CD14-positive monocyte (primary cell): ENCODE measurements around the gene GNLY. TPM values are rescaled to one million over a fixed set of nuclear protein-coding genes. Genes with fewer than 3 reads are reported as not detected.
A peak's percentile ranks its signal among the peaks of the same experiment; 100 is the strongest.

Source experiments
- DNase-seq, 3 donors: peaks; one replicate each; pipeline ENCODE4 v3.0.0-alpha.2; 2011 to 2022
- H2AFZ ChIP-seq: 2 replicates; pipeline ENCODE4 v1.6.0; 2012; ENCODE audit warnings: mild to moderate bottlenecking, low read depth, low read length, inconsistent platforms; ENCODE audit not compliant: insufficient read depth, poor library complexity, severe bottlenecking
- H3K27ac ChIP-seq, 2 donors: 1 replicate in 1 of 2; 2 replicates in 1 of 2; pipeline ENCODE4 v1.5.1; 2012 to 2013; ENCODE audit warnings: low read length in 2 of 2, control low read depth in 1 of 2, inconsistent platforms in 1 of 2, low read depth in 1 of 2, mild to moderate bottlenecking in 1 of 2
- H3K27me3 ChIP-seq, 2 donors: one replicate each; pipeline versions ENCODE4 v1.6.0 to v1.6.1; 2011 to 2013; ENCODE audit warnings: low read length in 2 of 2; ENCODE audit not compliant: control insufficient read depth in 2 of 2, insufficient read depth in 2 of 2
- H3K36me3 ChIP-seq, 2 donors: replicated peaks in 1 of 2; 1 replicate in 1 of 2; 2 replicates in 1 of 2; pipeline versions ENCODE4 v1.5.1 to v1.6.1; 2012 to 2013; ENCODE audit warnings: low read length in 2 of 2, control low read depth in 1 of 2, inconsistent platforms in 1 of 2, mild to moderate bottlenecking in 1 of 2; ENCODE audit not compliant: insufficient read depth in 2 of 2, control insufficient read depth in 1 of 2
- H3K4me1 ChIP-seq, 2 donors: 1 replicate in 1 of 2; 2 replicates in 1 of 2; pipeline versions ENCODE4 v1.5.1 to v1.6.1; 2012 to 2013; ENCODE audit warnings: low read length in 2 of 2, control low read depth in 1 of 2, inconsistent platforms in 1 of 2, mild to moderate bottlenecking in 1 of 2, moderate library complexity in 1 of 2; ENCODE audit not compliant: insufficient read depth in 2 of 2, control insufficient read depth in 1 of 2
- H3K4me2 ChIP-seq: replicated peaks from 2 replicates; pipeline ENCODE3; 2012; ENCODE audit warnings: low read length, moderate library complexity, mild to moderate bottlenecking; ENCODE audit not compliant: poor library complexity, severe bottlenecking; ENCODE audit errors: extremely low read depth
- H3K4me3 ChIP-seq, 3 experiments: fragments of 200-600 bp in 1 of 3; sonication (generic) in 1 of 3; replicated peaks in 1 of 3; 1 replicate in 2 of 3; 2 replicates in 1 of 3; pipeline ENCODE4 v1.5.1; 2011 to 2013; ENCODE audit warnings: low read length in 3 of 3, mild to moderate bottlenecking in 3 of 3, control low read depth in 2 of 3, low read depth in 2 of 3, inconsistent platforms in 1 of 3, moderate library complexity in 1 of 3
- H3K79me2 ChIP-seq: 2 replicates; pipeline ENCODE4 v1.6.0; 2012; ENCODE audit warnings: mild to moderate bottlenecking, control low read depth, inconsistent platforms, low read length, moderate library complexity; ENCODE audit not compliant: insufficient read depth
- H3K9ac ChIP-seq: 2 replicates; pipeline ENCODE4 v1.6.0; 2017; ENCODE audit warnings: low read length, mild to moderate bottlenecking; ENCODE audit not compliant: insufficient read depth, poor library complexity, severe bottlenecking
- H3K9me3 ChIP-seq, 2 donors: replicated peaks in 1 of 2; 1 replicate in 1 of 2; 2 replicates in 1 of 2; pipeline versions ENCODE4 v1.5.1 to v1.6.1; 2012 to 2013; ENCODE audit warnings: low read length in 2 of 2, control low read depth in 1 of 2; ENCODE audit not compliant: control insufficient read depth in 1 of 2, insufficient read depth in 1 of 2
- H4K20me1 ChIP-seq: 2 replicates; pipeline ENCODE4 v1.6.0; 2012; ENCODE audit warnings: mild to moderate bottlenecking, low read length, control low read depth, moderate library complexity; ENCODE audit not compliant: insufficient read depth
- H3K27ac Mint-ChIP-seq, 7 donors: one replicate each; pipeline ENCODE4 v1.8.0; 2020; ENCODE audit warnings: mild to moderate bottlenecking in 7 of 7, mixed read lengths in 7 of 7, moderate library complexity in 6 of 7, inconsistent platforms in 2 of 7
- H3K27me3 Mint-ChIP-seq, 3 donors: one replicate each; pipeline ENCODE4 v1.8.0; 2021 to 2022; ENCODE audit warnings: low read depth in 3 of 3, mild to moderate bottlenecking in 3 of 3, mixed read lengths in 3 of 3, moderate library complexity in 3 of 3, inconsistent platforms in 1 of 3
- H3K36me3 Mint-ChIP-seq, 2 donors: one replicate each; pipeline ENCODE4 v1.8.0; 2020; ENCODE audit warnings: mixed read lengths in 2 of 2, inconsistent platforms in 1 of 2, mild to moderate bottlenecking in 1 of 2
- H3K4me1 Mint-ChIP-seq: one replicate; pipeline ENCODE4 v1.8.0; 2020; ENCODE audit warnings: mild to moderate bottlenecking, mixed read lengths
- H3K4me3 Mint-ChIP-seq, 2 donors: one replicate each; pipeline ENCODE4 v1.8.0; 2020; ENCODE audit warnings: mild to moderate bottlenecking in 2 of 2, mixed read lengths in 2 of 2, moderate library complexity in 1 of 2
- H3K9me3 Mint-ChIP-seq, 7 donors: one replicate each; pipeline ENCODE4 v1.8.0; 2020 to 2022; ENCODE audit warnings: mixed read lengths in 7 of 7, mild to moderate bottlenecking in 6 of 7, moderate library complexity in 6 of 7, inconsistent platforms in 2 of 7
- CTCF ChIP-seq: fragments of 200-600 bp; IDR thresholded peaks from one replicate; pipeline ENCODE4 v1.8.0; 2022; ENCODE audit warnings: antibody characterized with exemption, mild to moderate bottlenecking
- WGBS: methylation state at CpG from one replicate; pipeline ENCODE4 v1.1.5; 2013; ENCODE audit warnings: missing lambda C conversion rate; ENCODE audit not compliant: insufficient coverage; 5-methylcytosine and 5-hydroxymethylcytosine counted together
- intact Hi-C, 2 donors: fragments of 100-400 bp; cut with micrococcal nuclease; formaldehyde crosslinking; loops; one replicate each; pipeline versions ENCODE4 v1.15.0 to v1.15.1; 2023
- polyA plus RNA-seq, 3 donors: library from polyadenylated mRNA; depleted of rRNA in 1 of 3; unstranded in 2 of 3; stranded (reverse) in 1 of 3; fragments of 300-500 nt in 2 of 3; fragments of >200 nt in 1 of 3; fragmentation: Illumina TruSeq in 2 of 3; gene quantifications; 1 replicate in 2 of 3; 2 replicates in 1 of 3; pipeline ENCODE4 v1.2.3, GENCODE V29; 2012 to 2021

Gene GNLY
- polyA plus RNA-seq, 3 donors: 4.6 to 13.2 (median 11.1) TPM

DNA sequence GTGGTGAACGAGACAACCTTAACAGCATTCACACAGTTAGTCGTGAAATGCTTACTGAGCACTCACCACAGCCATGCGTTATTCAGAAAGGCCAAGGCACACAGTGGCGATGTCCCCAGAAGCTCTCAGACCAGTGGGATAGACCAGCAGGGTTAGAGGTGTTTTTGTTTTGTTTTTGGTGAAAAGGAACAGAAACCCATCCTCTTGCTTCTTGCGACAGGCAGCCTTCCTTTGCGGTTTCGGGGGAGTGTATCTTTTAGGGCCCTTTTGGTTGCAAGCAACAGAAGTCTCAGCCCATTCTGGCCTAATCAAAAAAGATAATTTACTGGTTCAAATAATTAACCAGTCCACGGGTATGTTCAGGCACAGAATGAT, 4.7 kb downstream of the GNLY start:
- Histone ChIP-seq H3K4me3 (peak overlapping the region in 2 of 3 experiments; percentile 4 to 67), H3K79me2 (peaks cover 12% of the 10 kb centered on the region), H2AFZ (peak overlapping the region; percentile 63), H3K9ac (peak overlapping the region; percentile 62), H3K36me3 (no peaks in the 10 kb centered on the region), H3K9me3 (no peaks in the 10 kb centered on the region), H3K27me3 (no peaks in the 10 kb centered on the region), H3K27ac (peak overlapping the region; percentile 91 to 93), H3K4me2 (peak overlapping the region; percentile 75), H4K20me1 (no peaks in the 10 kb centered on the region), H3K4me1 (peaks cover 99 to 100% of the 10 kb centered on the region in 2 donors)
- Mint-ChIP-seq H3K27ac (peak overlapping the region in 6 of 7 donors; percentile 93 to 98 (median 95)), H3K27me3 (peaks cover 0 to 2% (median 0%) of the 10 kb centered on the region in 3 donors), H3K4me1 (peaks cover 83% of the 10 kb centered on the region), H3K36me3 (peaks cover 5% of the 10 kb centered on the region in 2 donors), H3K9me3 (peaks cover 0 to 4% (median 2%) of the 10 kb centered on the region in 7 donors), H3K4me3 (peak overlapping the region; percentile 66 to 78)
- no CpG with 5 or more reads among the region's 8 CpGs for WGBS
- intact Hi-C loops: no loop called here
- no peak for TF ChIP-seq CTCF
- DNase-seq: peak; percentile 60 to 83 (median 70)

DNA sequence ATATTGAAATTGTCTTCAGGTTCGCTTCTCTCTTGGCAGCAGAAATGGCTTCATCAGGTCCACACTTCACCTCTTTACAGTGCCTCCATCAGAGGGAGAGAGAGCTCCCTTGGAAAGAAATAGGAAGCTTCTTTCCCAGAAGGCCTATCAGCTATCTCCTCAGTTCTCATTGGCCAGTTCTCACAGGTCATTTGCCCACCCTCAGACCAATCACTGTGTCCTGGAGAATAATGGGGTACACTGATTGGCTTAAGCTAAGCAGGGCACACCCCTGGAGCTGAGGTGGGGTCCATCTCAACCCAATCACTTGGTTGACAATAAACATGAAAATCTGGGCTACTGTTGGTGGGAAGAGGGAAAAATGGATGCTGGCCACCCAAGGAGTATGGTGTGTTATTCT, 5.2 kb downstream of the GNLY start:
- H4K20me1 ChIP-seq: no peaks in the 10 kb centered on the region
- no peaks in the 10 kb centered on the region for H3K9me3 ChIP-seq
- Mint-ChIP-seq H3K27me3 (peaks cover 0 to 2% (median 0%) of the 10 kb centered on the region in 3 donors), H3K9me3 (peaks cover 0 to 4% (median 2%) of the 10 kb centered on the region in 7 donors), H3K4me3 (peak overlapping the region in 1 of 2 donors; percentile 3), H3K27ac (peak overlapping the region in 6 of 7 donors; percentile 86 to 98 (median 95)), H3K36me3 (peaks cover 5% of the 10 kb centered on the region in 2 donors), H3K4me1 (peaks cover 84% of the 10 kb centered on the region)
- no peak overlapping the region for H3K9ac ChIP-seq
- H3K36me3 ChIP-seq: no peaks in the 10 kb centered on the region
- DNase-seq: no peak
- peak overlapping the region in 1 of 3 experiments; percentile 67 for H3K4me3 ChIP-seq
- intact Hi-C loops: no loop called here
- peak overlapping the region; percentile 75 for H3K4me2 ChIP-seq
- H2AFZ ChIP-seq: no peak overlapping the region
- peaks cover 12% of the 10 kb centered on the region for H3K79me2 ChIP-seq
- TF ChIP-seq CTCF: no peak
- H3K27me3 ChIP-seq: no peaks in the 10 kb centered on the region
- no CpG with 5 or more reads among the region's 1 CpG for WGBS
- H3K4me1 ChIP-seq: peaks cover 99 to 100% of the 10 kb centered on the region in 2 donors
- H3K27ac ChIP-seq: peak overlapping the region; percentile 91 to 93
